A673 (cell line): ENCODE data around the gene SNCAIP. TPM values are rescaled to one million over a fixed set of nuclear protein-coding genes. Genes with fewer than 3 reads are reported as not detected.

Experiments
- BruUV-seq: library from RNA; stranded (reverse); fragments of 400-500 nt; replicated peaks from 2 replicates; lab custom pipeline; 2021; lab: Mats Ljungman, UMichigan
- CTCF ChIA-PET: fragments of 300-600 bp; sonication (Branson Sonifier 250); formaldehyde crosslinking; loops from one replicate; lab custom pipeline; 2022; ENCODE audit warnings: antibody characterized with exemption; lab: Charles Lee
- POLR2A ChIA-PET: fragments of 300-600 bp; sonication (Branson Sonifier 250); formaldehyde crosslinking; loops from one replicate; lab custom pipeline; 2022; ENCODE audit warnings: antibody characterized with exemption; ENCODE audit not compliant: low non-redundant PET; lab: Charles Lee
- DNase-seq: peaks from one replicate; pipeline ENCODE4 v3.0.0-alpha.2; 2015; ENCODE audit warnings: low spot score
- H3K27ac ChIP-seq: fragments of 200-600 bp; sonication (generic); 2 replicates; pipeline ENCODE4 v1.5.1; 2016; ENCODE audit warnings: mixed run types, low read depth, mild to moderate bottlenecking, mixed read lengths, antibody characterized with exemption, low read length; ENCODE audit not compliant: poor library complexity, severe bottlenecking
- H3K27me3 ChIP-seq: fragments of 200-600 bp; sonication (generic); replicated peaks from 2 replicates; pipeline ENCODE4 v1.6.1; 2017; ENCODE audit warnings: mixed run types, low read depth, mild to moderate bottlenecking, mixed read lengths, antibody characterized with exemption, low read length; ENCODE audit not compliant: insufficient read depth, poor library complexity
- H3K36me3 ChIP-seq: fragments of 200-600 bp; sonication (generic); 2 replicates; pipeline ENCODE4 v1.6.1; 2016; ENCODE audit warnings: mixed run types, mild to moderate bottlenecking, mixed read lengths, antibody characterized with exemption, low read length; ENCODE audit not compliant: insufficient read depth, poor library complexity, severe bottlenecking
- H3K4me1 ChIP-seq: fragments of 200-600 bp; sonication (generic); 2 replicates; pipeline ENCODE4 v1.6.1; 2017; ENCODE audit warnings: mixed run types, mild to moderate bottlenecking, mixed read lengths, antibody characterized with exemption, low read length; ENCODE audit not compliant: insufficient read depth, poor library complexity, severe bottlenecking
- H3K4me3 ChIP-seq: fragments of 200-600 bp; sonication (generic); 2 replicates; pipeline ENCODE4 v1.5.1; 2016; ENCODE audit warnings: low read depth, mixed run types, mild to moderate bottlenecking, mixed read lengths, low read length; ENCODE audit not compliant: poor library complexity, severe bottlenecking
- H3K9me3 ChIP-seq: fragments of 200-600 bp; sonication (generic); 2 replicates; pipeline ENCODE4 v1.6.1; 2016; ENCODE audit warnings: mixed run types, low read depth, mild to moderate bottlenecking, mixed read lengths, antibody characterized with exemption, low read length; ENCODE audit not compliant: poor library complexity, severe bottlenecking
- CTCF ChIP-seq: fragments of 300-800, 200-600 bp; sonication (generic); conservative IDR thresholded peaks from 2 replicates; pipeline ENCODE4 v1.5.1; 2017; ENCODE audit warnings: low read depth, mild to moderate bottlenecking, antibody characterized with exemption, low read length, moderate library complexity, mixed read lengths
- EZH2 ChIP-seq: fragments of 200-600 bp; sonication (generic); IDR thresholded peaks from 2 replicates; pipeline ENCODE4 v1.6.1; 2017; ENCODE audit warnings: borderline replicate concordance, low read depth, mild to moderate bottlenecking, mixed read lengths, antibody characterized with exemption, low read length; ENCODE audit not compliant: poor library complexity, severe bottlenecking
- intact Hi-C: fragments of 100-400 bp; cut with micrococcal nuclease; formaldehyde crosslinking; loops from one replicate; pipeline ENCODE4 v1.10.0; 2022; ENCODE audit not compliant: unreplicated experiment
- total RNA-seq: library from RNA; stranded (reverse); gene quantifications from 2 replicates; pipeline ENCODE4 v1.2.3, GENCODE V29; 2021

SNCAIP gene
- total RNA-seq, 1 experiment from 2014 or later = not detected

GRCh38 chr5:122420537-122421236 lies 108.7 kb downstream of the SNCAIP start:
- ChIA-PET POLR2A (no interaction called here), CTCF (no interaction called here)
- no TSS peak for BruUV-seq

GRCh38 chr5:122421374-122422079 lies 109.5 kb downstream of the SNCAIP start:
- Histone ChIP-seq H3K27ac (no peak overlapping the region), H3K4me3 (no peak overlapping the region), H3K9me3 (no peaks in the 10 kb centered on the region), H3K27me3 (peaks cover 9% of the 10 kb centered on the region), H3K4me1 (no peaks in the 10 kb centered on the region), H3K36me3 (no peaks in the 10 kb centered on the region)
- no TSS peak for BruUV-seq
- intact Hi-C loops = no loop called here
- ChIA-PET POLR2A (no interaction called here), CTCF (no interaction called here)
- TF ChIP-seq EZH2 (no peak), CTCF (no peak)
- DNase-seq = no peak

More at GRCh38 chr5:122420537-122421236, 108.7 kb downstream of the SNCAIP start:
- H3K36me3 ChIP-seq = no peaks in the 10 kb centered on the region
- no peak overlapping the region for H3K4me3 ChIP-seq
- intact Hi-C loops = no loop called here
- TF ChIP-seq EZH2 (no peak), CTCF (no peak)
- no peaks in the 10 kb centered on the region for H3K4me1 ChIP-seq
- no peak for DNase-seq
- H3K9me3 ChIP-seq = no peaks in the 10 kb centered on the region
- peaks cover 9% of the 10 kb centered on the region for H3K27me3 ChIP-seq
- no peak overlapping the region for H3K27ac ChIP-seq

- H3K27ac ChIP-seq = no peak overlapping the region
- TF ChIP-seq EZH2 (no peak), CTCF (no peak)
- ChIA-PET POLR2A (no interaction called here), CTCF (no interaction called here)
- H3K4me3 ChIP-seq = no peak overlapping the region
- H3K27me3 ChIP-seq = no peaks in the 10 kb centered on the region
- no peaks in the 10 kb centered on the region for H3K9me3 ChIP-seq
- intact Hi-C loops = no loop called here
- H3K36me3 ChIP-seq = no peaks in the 10 kb centered on the region
- DNase-seq = no peak
- no peaks in the 10 kb centered on the region for H3K4me1 ChIP-seq
- BruUV-seq = no TSS peak
These were observed 111.2 kb downstream of the SNCAIP start for GRCh38 chr5:122423221-122423620.
